ENCODE data around the gene LHFPL2.

DNA sequence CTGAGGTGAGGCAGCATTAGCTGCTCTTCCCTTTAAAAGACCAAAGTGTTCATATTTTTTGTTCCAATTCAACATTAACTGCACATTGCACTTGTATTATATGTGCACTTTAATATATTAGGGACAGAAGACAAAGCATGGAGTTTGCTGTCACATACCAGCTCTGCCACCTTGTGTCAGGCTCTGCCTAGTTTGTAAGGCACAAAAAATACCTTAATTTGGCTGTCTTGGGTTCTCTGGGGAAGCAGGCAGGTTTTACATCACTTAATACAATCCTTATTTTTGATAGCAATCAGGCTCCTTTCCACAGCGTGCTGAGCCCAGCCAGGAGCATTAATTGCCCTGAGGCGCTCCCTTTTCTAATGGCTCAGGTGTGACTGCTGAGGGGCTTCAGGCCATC, 156.3 kb downstream of the LHFPL2 start:
- no peak for TF ChIP-seq POLR2A (IDR thresholded peaks at IDR 0.05)
- TF ChIP-seq, protein P1, sequence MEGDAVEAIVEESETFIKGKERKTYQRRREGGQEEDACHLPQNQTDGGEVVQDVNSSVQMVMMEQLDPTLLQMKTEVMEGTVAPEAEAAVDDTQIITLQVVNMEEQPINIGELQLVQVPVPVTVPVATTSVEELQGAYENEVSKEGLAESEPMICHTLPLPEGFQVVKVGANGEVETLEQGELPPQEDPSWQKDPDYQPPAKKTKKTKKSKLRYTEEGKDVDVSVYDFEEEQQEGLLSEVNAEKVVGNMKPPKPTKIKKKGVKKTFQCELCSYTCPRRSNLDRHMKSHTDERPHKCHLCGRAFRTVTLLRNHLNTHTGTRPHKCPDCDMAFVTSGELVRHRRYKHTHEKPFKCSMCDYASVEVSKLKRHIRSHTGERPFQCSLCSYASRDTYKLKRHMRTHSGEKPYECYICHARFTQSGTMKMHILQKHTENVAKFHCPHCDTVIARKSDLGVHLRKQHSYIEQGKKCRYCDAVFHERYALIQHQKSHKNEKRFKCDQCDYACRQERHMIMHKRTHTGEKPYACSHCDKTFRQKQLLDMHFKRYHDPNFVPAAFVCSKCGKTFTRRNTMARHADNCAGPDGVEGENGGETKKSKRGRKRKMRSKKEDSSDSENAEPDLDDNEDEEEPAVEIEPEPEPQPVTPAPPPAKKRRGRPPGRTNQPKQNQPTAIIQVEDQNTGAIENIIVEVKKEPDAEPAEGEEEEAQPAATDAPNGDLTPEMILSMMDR (IDR thresholded peaks at IDR 0.05 in 8 of 11, conservative IDR thresholded peaks at IDR 0.05 in 3 of 11), result no peak

Measured in spleen (tissue), 7 donors.